ENCODE data around the gene COL4A2.

COL4A2 gene

DNA sequence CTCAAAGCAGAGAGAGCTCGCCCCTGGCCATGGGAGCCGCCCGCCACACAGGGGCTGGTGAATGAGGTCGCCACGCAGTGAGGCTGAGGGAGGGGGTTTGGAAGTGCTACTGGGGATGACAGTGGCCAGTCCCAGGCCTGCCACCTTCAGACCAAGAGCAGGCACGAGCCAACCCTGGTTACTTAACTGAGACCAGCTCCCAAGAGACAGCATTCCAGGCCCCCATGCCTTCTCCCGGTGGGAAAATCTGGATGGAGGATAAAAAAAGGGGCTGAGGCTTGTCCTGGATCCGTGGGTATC, 211.1 kb downstream of the COL4A2 start:
- H3K4me3 ChIP-seq (ENCODE audit: low read depth, low read length) = no peak overlapping the region
- TF ChIP-seq, protein P1, sequence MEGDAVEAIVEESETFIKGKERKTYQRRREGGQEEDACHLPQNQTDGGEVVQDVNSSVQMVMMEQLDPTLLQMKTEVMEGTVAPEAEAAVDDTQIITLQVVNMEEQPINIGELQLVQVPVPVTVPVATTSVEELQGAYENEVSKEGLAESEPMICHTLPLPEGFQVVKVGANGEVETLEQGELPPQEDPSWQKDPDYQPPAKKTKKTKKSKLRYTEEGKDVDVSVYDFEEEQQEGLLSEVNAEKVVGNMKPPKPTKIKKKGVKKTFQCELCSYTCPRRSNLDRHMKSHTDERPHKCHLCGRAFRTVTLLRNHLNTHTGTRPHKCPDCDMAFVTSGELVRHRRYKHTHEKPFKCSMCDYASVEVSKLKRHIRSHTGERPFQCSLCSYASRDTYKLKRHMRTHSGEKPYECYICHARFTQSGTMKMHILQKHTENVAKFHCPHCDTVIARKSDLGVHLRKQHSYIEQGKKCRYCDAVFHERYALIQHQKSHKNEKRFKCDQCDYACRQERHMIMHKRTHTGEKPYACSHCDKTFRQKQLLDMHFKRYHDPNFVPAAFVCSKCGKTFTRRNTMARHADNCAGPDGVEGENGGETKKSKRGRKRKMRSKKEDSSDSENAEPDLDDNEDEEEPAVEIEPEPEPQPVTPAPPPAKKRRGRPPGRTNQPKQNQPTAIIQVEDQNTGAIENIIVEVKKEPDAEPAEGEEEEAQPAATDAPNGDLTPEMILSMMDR (IDR thresholded peaks at IDR 0.05; ENCODE audit: borderline replicate concordance, insufficient read depth, low read depth, low read length) = no peak

DNA sequence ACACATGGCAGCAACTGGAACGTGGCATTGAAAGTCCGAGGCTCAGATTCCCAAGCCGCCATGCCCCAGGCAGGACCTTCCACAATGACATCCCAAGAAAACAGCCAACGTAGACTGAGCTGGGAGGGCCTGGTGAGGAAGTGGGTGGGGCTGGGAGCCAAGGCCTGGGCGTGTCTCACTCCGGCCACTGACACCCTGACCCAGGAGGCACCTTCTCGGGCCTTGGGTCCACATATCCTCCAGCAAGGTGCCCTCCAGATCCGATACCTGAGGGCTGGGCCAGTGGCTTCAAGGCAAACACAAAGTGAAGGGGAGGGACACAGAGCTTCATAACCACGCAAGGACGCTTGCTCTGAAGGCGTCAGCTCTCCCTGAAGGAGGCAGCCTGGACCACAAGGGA, 211.5 kb downstream of the COL4A2 start:
- H3K4me3 ChIP-seq (ENCODE audit: low read depth, low read length) = no peak overlapping the region
- TF ChIP-seq, protein P1 (IDR thresholded peaks at IDR 0.05; ENCODE audit: borderline replicate concordance, insufficient read depth, low read depth, low read length) = no peak

DNA sequence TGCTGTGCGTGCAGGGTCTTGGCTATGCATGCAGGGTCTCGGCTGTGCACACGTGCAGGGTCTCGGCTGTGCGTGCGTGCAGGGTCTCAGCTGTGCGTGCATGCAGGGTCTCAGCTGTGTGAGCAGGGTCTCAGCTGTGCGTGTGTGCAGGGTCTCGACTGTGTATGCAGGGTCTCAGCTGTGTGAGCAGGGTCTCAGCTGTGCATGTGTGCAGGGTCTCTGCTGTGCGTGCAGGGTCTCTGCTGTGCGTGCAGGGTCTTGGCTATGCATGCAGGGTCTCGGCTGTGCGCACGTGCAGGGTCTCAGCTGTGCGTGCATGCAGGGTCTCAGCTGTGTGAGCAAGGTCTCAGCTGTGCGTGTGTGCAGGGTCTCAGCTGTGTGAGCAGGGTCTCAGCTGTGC, 212.0 kb downstream of the COL4A2 start:
- no peak overlapping the region for H3K4me3 ChIP-seq (ENCODE audit: low read depth, low read length)
- TF ChIP-seq, protein P1 (IDR thresholded peaks at IDR 0.05; ENCODE audit: borderline replicate concordance, insufficient read depth, low read depth, low read length) = no peak

DNA sequence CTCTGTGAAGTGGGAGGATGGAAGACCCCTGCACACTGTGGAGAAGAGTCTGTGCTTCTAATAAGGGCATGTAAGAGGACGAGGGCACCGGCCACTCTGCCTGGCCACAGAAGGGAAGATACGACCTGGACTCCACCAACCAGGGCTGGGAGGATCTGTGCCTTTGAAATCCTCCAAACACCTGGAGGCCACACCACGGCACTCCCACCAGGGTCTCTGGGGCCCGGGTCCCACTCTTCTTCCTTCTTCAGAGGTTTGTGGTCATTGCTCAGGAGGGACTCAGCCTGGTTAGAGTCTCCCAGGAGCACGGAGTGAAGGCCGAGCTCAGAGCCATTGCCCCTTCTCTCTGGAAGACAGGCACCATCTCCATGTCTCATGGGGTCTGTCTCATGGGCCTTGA, 212.4 kb downstream of the COL4A2 start:
- TF ChIP-seq, protein P1 (IDR thresholded peaks at IDR 0.05; ENCODE audit: borderline replicate concordance, insufficient read depth, low read depth, low read length) = no peak
- H3K4me3 ChIP-seq (ENCODE audit: low read depth, low read length) = no peak overlapping the region

DNA sequence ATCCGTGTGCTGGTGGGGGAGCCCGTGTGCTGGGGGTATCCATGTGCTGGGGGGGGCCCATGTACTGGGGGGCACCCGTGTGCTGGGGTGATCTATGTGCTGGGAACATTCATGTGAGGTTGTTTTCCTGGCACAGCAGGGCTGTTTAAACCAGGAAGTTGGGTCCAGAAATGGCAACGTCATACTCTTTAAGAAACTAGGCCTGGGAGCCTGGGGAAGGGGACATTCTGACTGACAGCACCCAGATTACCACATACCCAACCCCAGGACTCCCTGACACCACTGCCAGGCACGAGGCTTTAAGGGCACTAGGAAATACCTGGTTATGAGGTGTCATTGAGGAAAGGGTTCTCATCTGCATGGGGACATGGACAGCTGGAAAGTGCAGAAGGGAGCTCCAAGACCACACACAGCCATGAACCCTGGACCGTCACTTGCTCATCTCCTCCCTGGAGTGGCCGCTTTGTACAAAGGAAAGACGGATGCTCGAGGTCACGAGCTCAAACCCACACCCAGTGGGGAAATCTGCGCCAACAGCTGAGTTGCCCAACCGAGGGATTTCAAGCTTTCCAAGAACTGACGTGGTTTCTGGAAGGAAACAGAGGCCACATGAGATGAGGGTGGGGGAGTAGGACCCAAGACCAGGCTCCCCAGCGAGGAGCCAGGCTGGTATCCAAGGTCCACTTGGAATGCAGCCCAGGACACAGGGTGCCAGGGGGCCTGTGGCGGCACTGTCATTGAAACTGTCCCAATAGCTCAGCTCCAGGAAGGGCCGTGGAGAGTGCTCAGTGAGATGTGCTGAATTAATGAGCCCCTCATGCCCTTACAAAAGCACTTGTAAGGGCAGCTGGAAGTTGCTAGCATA, 213.6 kb downstream of the COL4A2 start:
- TF ChIP-seq, protein P1 (IDR thresholded peaks at IDR 0.05; ENCODE audit: borderline replicate concordance, insufficient read depth, low read depth, low read length) = no peak
- H3K4me3 ChIP-seq (ENCODE audit: low read depth, low read length) = no peak overlapping the region

DNA sequence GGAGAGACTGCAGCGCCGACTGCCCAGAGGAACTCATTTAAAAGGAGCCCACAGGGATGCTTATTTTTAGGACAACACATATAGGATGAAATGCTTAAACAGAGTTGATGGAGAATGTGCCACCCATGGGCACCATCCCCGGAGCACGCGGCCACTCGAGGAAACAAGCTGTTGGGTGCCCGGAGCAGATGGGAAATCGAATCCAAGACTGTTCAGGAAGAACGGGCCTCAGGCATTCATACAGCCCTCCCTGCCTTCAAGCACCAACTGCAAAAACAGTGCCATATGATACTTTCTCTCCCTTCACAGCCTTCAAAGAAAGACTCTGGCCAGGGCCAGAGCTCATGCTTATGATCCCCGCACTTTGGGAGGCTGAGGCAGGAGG, 214.2 kb downstream of the COL4A2 start:
- H3K4me3 ChIP-seq (ENCODE audit: low read depth, low read length) = no peak overlapping the region
- TF ChIP-seq, protein P1 (IDR thresholded peaks at IDR 0.05; ENCODE audit: borderline replicate concordance, insufficient read depth, low read depth, low read length) = no peak

DNA sequence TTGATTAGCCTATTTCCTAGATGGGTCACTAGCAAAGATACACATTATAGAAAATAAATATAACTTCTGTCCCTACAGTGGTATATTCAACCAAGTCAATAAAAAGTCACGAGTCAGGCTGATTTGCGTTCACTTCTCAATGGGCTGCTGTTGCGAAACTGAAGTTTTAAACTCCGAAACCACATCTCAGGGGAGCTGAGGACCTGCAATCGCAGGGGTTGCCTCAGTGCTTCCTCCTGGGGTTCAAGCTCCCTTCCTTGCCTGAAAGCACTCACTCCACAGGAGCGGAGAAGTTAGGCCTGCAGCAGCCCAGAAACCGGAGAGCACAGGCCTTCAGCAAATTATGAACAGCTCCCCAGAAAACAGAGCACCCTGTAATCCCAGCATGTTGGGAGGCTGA, 214.9 kb downstream of the COL4A2 start:
- TF ChIP-seq, protein P1 (IDR thresholded peaks at IDR 0.05; ENCODE audit: borderline replicate concordance, insufficient read depth, low read depth, low read length) = no peak
- no peak overlapping the region for H3K4me3 ChIP-seq (ENCODE audit: low read depth, low read length)
